H1 (cell line): ENCODE data around the gene EZH1. TPM values are rescaled to one million over a fixed set of nuclear protein-coding genes. Genes with fewer than 3 reads are reported as not detected.

Source experiments
- CTCF ChIA-PET: fragments of 300-600 bp; sonication (Branson Sonifier 250); formaldehyde crosslinking; loops from one replicate; lab custom pipeline; 2021; ENCODE audit not compliant: partially characterized antibody; lab: Charles Lee
- POLR2A ChIA-PET: fragments of 300-600 bp; sonication (Branson Sonifier 250); formaldehyde crosslinking; loops from one replicate; lab custom pipeline; 2021; ENCODE audit warnings: inconsistent platforms; ENCODE audit not compliant: partially characterized antibody; lab: Charles Lee
- DNase-seq, 2 experiments: peaks; one replicate each; pipeline versions ENCODE4 v3.0.0 to v3.0.0-alpha.2; 2010 to 2022; ENCODE audit warnings: low spot score in 2 of 2, low read depth in 1 of 2, mixed read lengths in 1 of 2
- FAIRE-seq: peaks from 2 replicates; lab custom pipeline; 2011; peaks lifted over from hg19 to GRCh38; lab: Jason Lieb, UNC
- H2AFZ ChIP-seq: 2 replicates; pipeline ENCODE4 v1.8.1; 2012; ENCODE audit warnings: low read length, inconsistent platforms
- H2AK5ac ChIP-seq: 2 replicates; pipeline ENCODE4 v1.6.1; 2013; ENCODE audit warnings: low read depth, low read length
- H2BK120ac ChIP-seq: replicated peaks from 2 replicates; pipeline ENCODE3; 2013; ENCODE audit warnings: low read depth, low read length, inconsistent platforms
- H2BK12ac ChIP-seq: 2 replicates; pipeline ENCODE4 v1.6.1; 2013; ENCODE audit warnings: low read depth, low read length
- H2BK15ac ChIP-seq: 2 replicates; pipeline ENCODE4 v1.6.1; 2013; ENCODE audit warnings: low read length
- H2BK20ac ChIP-seq: 2 replicates; pipeline ENCODE4 v1.6.1; 2013; ENCODE audit warnings: low read length
- H2BK5ac ChIP-seq: 2 replicates; pipeline ENCODE4 v1.6.1; 2013; ENCODE audit warnings: low read depth, low read length
- H3K14ac ChIP-seq: 2 replicates; pipeline ENCODE4 v1.6.1; 2013; ENCODE audit warnings: inconsistent platforms; ENCODE audit not compliant: insufficient read length
- H3K18ac ChIP-seq: 2 replicates; pipeline ENCODE4 v1.6.1; 2013; ENCODE audit warnings: low read length; ENCODE audit errors: extremely low read depth
- H3K23ac ChIP-seq: 2 replicates; pipeline ENCODE4 v1.6.1; 2013; ENCODE audit warnings: inconsistent platforms; ENCODE audit not compliant: insufficient read length
- H3K23me2 ChIP-seq: 2 replicates; pipeline ENCODE4 v1.6.1; 2013; ENCODE audit warnings: low read depth, low read length
- H3K27ac ChIP-seq: 2 replicates; pipeline ENCODE4 v1.6.1; 2011; ENCODE audit warnings: low read depth, low read length, inconsistent platforms
- H3K27me3 ChIP-seq, 4 experiments: replicated peaks in 1 of 4; 1 replicate in 1 of 4; 2 replicates in 3 of 4; pipeline versions ENCODE4 v1.6.1 to v1.8.1; 2011 to 2013; ENCODE audit warnings: low read length in 3 of 4, mild to moderate bottlenecking in 3 of 4, inconsistent platforms in 2 of 4, mixed read lengths in 2 of 4, moderate library complexity in 1 of 4; ENCODE audit not compliant: control insufficient read depth in 3 of 4, insufficient read depth in 3 of 4; ENCODE audit errors: extremely low read depth in 1 of 4
- H3K36me3 ChIP-seq, 4 experiments: 2 replicates each; pipeline versions ENCODE4 v1.6.1 to v1.8.1; 2011 to 2013; ENCODE audit warnings: mild to moderate bottlenecking in 4 of 4, low read length in 3 of 4, moderate library complexity in 2 of 4, control low read depth in 1 of 4, inconsistent platforms in 1 of 4; ENCODE audit not compliant: insufficient read depth in 4 of 4, control insufficient read depth in 2 of 4
- H3K4ac ChIP-seq: replicated peaks from 2 replicates; pipeline ENCODE3; 2013; ENCODE audit warnings: low read length, low read depth, mixed read lengths, inconsistent platforms; ENCODE audit not compliant: insufficient read length
- H3K4me1 ChIP-seq, 4 experiments: replicated peaks in 1 of 4; 1 replicate in 1 of 4; 2 replicates in 3 of 4; pipeline versions ENCODE4 v1.6.1 to v1.8.1; 2011 to 2013; ENCODE audit warnings: low read length in 3 of 4, inconsistent platforms in 2 of 4, mixed read lengths in 1 of 4; ENCODE audit not compliant: insufficient read depth in 4 of 4, control insufficient read depth in 3 of 4
- H3K4me2 ChIP-seq, 2 experiments: 2 replicates each; pipeline versions ENCODE4 v1.6.1 to v1.8.1; 2011 to 2013; ENCODE audit warnings: low read depth in 2 of 2, low read length in 2 of 2, control low read depth in 1 of 2, inconsistent platforms in 1 of 2, mild to moderate bottlenecking in 1 of 2; ENCODE audit not compliant: insufficient read depth in 1 of 2
- H3K4me3 ChIP-seq, 4 experiments: fragments of 200-600, 300-600 bp in 1 of 4; sonication (generic), shearing (Covaris generic), sonication (Bioruptor Twin) in 1 of 4; 2 replicates each; pipeline versions ENCODE4 v1.5.1 to v1.8.1; 2011 to 2016; ENCODE audit warnings: low read length in 4 of 4, low read depth in 3 of 4, control low read depth in 2 of 4, inconsistent platforms in 2 of 4, mild to moderate bottlenecking in 2 of 4, mixed read lengths in 1 of 4, moderate library complexity in 1 of 4; ENCODE audit not compliant: insufficient read depth in 2 of 4; ENCODE audit errors: extremely low read depth in 1 of 4
- H3K56ac ChIP-seq: replicated peaks from 2 replicates; pipeline ENCODE3; 2013; ENCODE audit warnings: low read depth, mild to moderate bottlenecking, mixed read lengths, low read length, inconsistent platforms; ENCODE audit not compliant: insufficient read length
- H3K79me1 ChIP-seq: 2 replicates; pipeline ENCODE4 v1.6.1; 2013; ENCODE audit warnings: low read depth, low read length, control low read depth
- H3K79me2 ChIP-seq, 2 experiments: 2 replicates each; pipeline versions ENCODE4 v1.6.1 to v1.8.1; 2012 to 2013; ENCODE audit warnings: low read length in 2 of 2, mild to moderate bottlenecking in 2 of 2, inconsistent platforms in 1 of 2; ENCODE audit not compliant: insufficient read depth in 2 of 2, control insufficient read depth in 1 of 2
- H3K9ac ChIP-seq, 4 experiments: replicated peaks in 1 of 4; 1 replicate in 1 of 4; 2 replicates in 3 of 4; pipeline versions ENCODE4 v1.6.1 to v1.8.1; 2011 to 2013; ENCODE audit warnings: low read depth in 3 of 4, low read length in 3 of 4, control low read depth in 2 of 4, mild to moderate bottlenecking in 2 of 4, moderate library complexity in 2 of 4, inconsistent platforms in 1 of 4; ENCODE audit errors: extremely low read depth in 1 of 4
- H3K9me3 ChIP-seq, 2 experiments: 2 replicates each; pipeline versions ENCODE4 v1.6.1 to v1.8.1; 2012 to 2013; ENCODE audit warnings: mild to moderate bottlenecking in 2 of 2, moderate library complexity in 2 of 2, control low read depth in 1 of 2, inconsistent platforms in 1 of 2, low read depth in 1 of 2, low read length in 1 of 2, mixed read lengths in 1 of 2; ENCODE audit not compliant: insufficient read depth in 2 of 2
- H4K20me1 ChIP-seq, 2 experiments: replicated peaks in 1 of 2; 2 replicates each; pipeline versions ENCODE3 to v1.8.1; 2011 to 2013; ENCODE audit warnings: inconsistent platforms in 2 of 2, low read length in 2 of 2, mild to moderate bottlenecking in 1 of 2; ENCODE audit not compliant: insufficient read depth in 2 of 2, control insufficient read depth in 1 of 2
- H4K5ac ChIP-seq: 2 replicates; pipeline ENCODE4 v1.6.1; 2013; ENCODE audit warnings: low read length, low read depth, mixed read lengths, inconsistent platforms; ENCODE audit not compliant: insufficient read length
- H4K8ac ChIP-seq: 2 replicates; pipeline ENCODE4 v1.8.0; 2013; ENCODE audit warnings: mild to moderate bottlenecking, moderate library complexity, low read length, inconsistent platforms; ENCODE audit not compliant: insufficient read depth; ENCODE audit errors: extremely low read depth
- H4K91ac ChIP-seq: replicated peaks from 2 replicates; pipeline ENCODE3; 2013; ENCODE audit warnings: low read length, mixed read lengths, inconsistent platforms; ENCODE audit not compliant: insufficient read length
- HDAC6 ChIP-seq: IDR thresholded peaks from one replicate; pipeline ENCODE4 v1.7.1; 2012; ENCODE audit warnings: low read depth, mild to moderate bottlenecking, inconsistent platforms, low read length, moderate library complexity
- SIRT6 ChIP-seq: IDR thresholded peaks from one replicate; pipeline ENCODE4 v1.7.1; 2012; ENCODE audit warnings: low read length, inconsistent platforms
- WGBS, 2 experiments: shearing (Covaris generic) in 1 of 2; methylation state at CpG; one replicate each; pipeline versions ENCODE4 v1.1.6 to v1.1.7; 2013 to 2015; ENCODE audit warnings: low lambda C conversion rate in 2 of 2, mixed read lengths in 2 of 2, inconsistent platforms in 1 of 2, low coverage in 1 of 2, missing lambda C conversion rate in 1 of 2; ENCODE audit not compliant: insufficient replicate concordance in 2 of 2, insufficient coverage in 1 of 2, insufficient read length in 1 of 2; ENCODE audit errors: extremely low coverage in 1 of 2, missing lambda C conversion rate in 1 of 2; 5-methylcytosine and 5-hydroxymethylcytosine counted together
- polyA plus RNA-seq, 7 experiments: library from polyadenylated mRNA; depleted of rRNA in 3 of 7; stranded (reverse) in 5 of 7; unstranded in 2 of 7; fragments of >200 nt in 5 of 7; fragments of 200-250 nt in 2 of 7; gene quantifications; 1 replicate in 5 of 7; 2 replicates in 1 of 7; 4 replicates in 1 of 7; pipeline versions ENCODE4 v1.2.1 to v1.2.3, GENCODE V29; 2011 to 2013; ENCODE audit warnings: missing spikeins in 2 of 7, mixed read lengths in 2 of 7
- total RNA-seq: library from RNA; stranded (reverse); fragmentation: NEBNext Ultra II Directional; extraction: Animal tissue kit (Norgen Biotek cat#: 25700); gene quantifications from 2 replicates; pipeline ENCODE4 v1.2.1, GENCODE V29; 2021

EZH1 gene
- total and polyA plus RNA-seq, 2 of the 8 experiments (the other 6 are each of a cell fraction or from before 2014, with no cell fraction given), result 17.4 to 20.8 TPM

GRCh38 chr17:42690596-42690995, 54.2 kb downstream of the EZH1 start:
- FAIRE-seq, result no peak
- 93% methylated on average over 10 of the region's 10 CpGs; no CpG with 5 or more reads in 1 of the 2 experiments for WGBS, 2 experiments
- H3K9ac ChIP-seq, result no peak overlapping the region

More at GRCh38 chr17:42690596-42690995, 54.2 kb downstream of the EZH1 start:
- Histone ChIP-seq H3K9me3 (no peaks in the 10 kb centered on the region), H3K23me2 (0 out of 2 replicates have a peak, but pooled peaks cover 2% of the 10 kb centered on the region), H2BK20ac (no peak overlapping the region), H2AK5ac (no peak overlapping the region), H3K4ac (no peak overlapping the region), H3K79me1 (no peaks in the 10 kb centered on the region), H4K5ac (no peak overlapping the region), H3K36me3 (peaks cover 0 to 5% (median 0%) of the 10 kb centered on the region in 4 experiments; a peak in 4 of 8 replicates), H3K23ac (no peak overlapping the region), H2BK15ac (no peak overlapping the region), H3K14ac (no peak overlapping the region), H3K4me1 (0 out of 7 replicates have a peak, but pooled peaks cover 0 to 3% (median 0%) of the 10 kb centered on the region in 4 experiments), H4K91ac (no peak overlapping the region), H2BK5ac (no peak overlapping the region), H3K18ac (no peak overlapping the region), H3K27ac (no peak overlapping the region), H4K8ac (no peak overlapping the region), H4K20me1 (peaks cover 0 to 4% of the 10 kb centered on the region in 2 experiments), H2BK120ac (no peak overlapping the region), H2AFZ (no peak overlapping the region), H3K27me3 (no peaks in the 10 kb centered on the region; a peak in 1 of 7 replicates), H3K4me2 (no peak overlapping the region), H3K4me3 (no peak overlapping the region), H3K56ac (no peak overlapping the region), H3K79me2 (no peaks in the 10 kb centered on the region), H2BK12ac (no peak overlapping the region)
- TF ChIP-seq SIRT6 (no peak), HDAC6 (no peak)
- ChIA-PET CTCF (interaction anchor here (0.5 to 1.7 kb wide), 6 partner anchors 11 to 513 kb away, joined by 3 to 6 read pairs (median 4); no protein-coding TSS in a partner anchor), POLR2A (interaction anchor here (0.9 kb wide), 1 partner anchor 12 kb away, joined by 3 read pairs; no protein-coding TSS in a partner anchor)
- DNase-seq, result no peak
